Activated CD8-positive, alpha-beta memory T cell treated with anti-CD3 and anti-CD28 coated beads, Interleukin-2, amount 50 U/mL, for 1 hour (primary cell): Measurements from ENCODE around the gene ANO7.
"Not testable (repeated sequence)": the region's sequence is repeated elsewhere in the genome, so short reads cannot be mapped to it uniquely, and the experiment has no call there.

Experiments
- DNase-seq: peaks from one replicate; pipeline ENCODE4 v3.0.0-alpha.2; 2020; ENCODE audit errors: extremely low read depth

The ANO7 gene

DNA sequence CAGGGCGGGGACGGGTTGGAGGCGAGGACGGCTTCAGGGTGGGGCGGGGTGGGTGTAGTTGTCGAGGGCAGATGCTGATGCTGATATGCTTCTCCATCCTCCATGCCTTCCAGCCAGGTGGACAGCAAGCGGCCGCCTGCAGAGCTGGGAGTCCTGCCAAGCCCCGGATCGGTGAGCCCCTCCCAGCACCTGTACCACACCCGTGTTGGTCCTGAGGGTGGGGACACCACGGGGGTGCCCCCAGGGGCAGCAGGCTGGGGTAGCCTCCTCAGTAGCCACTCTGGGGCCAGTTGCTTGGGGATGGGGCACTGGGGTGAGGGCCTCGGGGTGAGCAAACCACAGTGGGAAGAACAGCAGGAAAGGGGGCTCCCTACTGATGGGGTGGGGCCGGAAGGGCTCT is 2.6 kb downstream of the ANO7 start:
- DNase-seq: no peak

DNA sequence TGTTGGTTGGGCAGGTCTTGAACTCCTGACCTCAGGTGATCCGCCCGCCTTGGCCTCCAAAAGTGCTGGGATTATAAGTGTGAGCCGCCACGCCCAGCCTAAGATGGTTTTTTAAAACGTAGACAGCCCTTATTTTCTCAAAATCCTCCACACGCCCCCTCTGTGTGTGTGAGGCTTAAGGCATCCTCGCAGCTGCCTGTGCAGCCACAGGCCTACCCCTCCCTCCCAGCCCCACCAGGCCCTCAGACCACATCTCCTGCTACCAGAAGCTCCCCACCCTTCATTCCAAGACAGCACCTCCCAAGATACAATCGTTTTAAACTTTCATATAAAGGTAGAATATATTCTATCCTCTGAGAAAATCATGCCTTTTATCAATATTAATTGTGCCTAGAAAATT is 4.8 kb downstream of the ANO7 start:
- DNase-seq: no peak

DNA sequence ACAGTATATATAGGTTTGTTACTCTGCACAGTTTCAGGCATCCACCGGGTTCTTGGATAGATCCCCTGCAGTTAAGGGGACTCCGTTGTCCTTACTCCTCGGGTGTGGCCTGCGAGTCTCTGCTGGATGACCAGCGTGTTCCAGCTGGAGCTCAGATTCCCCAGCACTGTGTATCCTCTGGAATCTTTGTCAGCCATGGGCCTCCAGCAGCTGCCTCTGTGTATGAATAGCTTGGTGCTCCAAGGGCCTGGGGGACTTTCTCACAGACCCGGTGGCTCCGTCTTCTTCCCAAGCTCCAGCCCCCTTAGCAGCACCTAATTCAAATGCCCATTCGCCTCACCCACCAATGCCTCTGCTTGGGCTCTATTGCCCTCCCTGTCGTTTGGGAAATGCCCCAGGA is 6.3 kb downstream of the ANO7 start:
- DNase-seq: no peak

DNA sequence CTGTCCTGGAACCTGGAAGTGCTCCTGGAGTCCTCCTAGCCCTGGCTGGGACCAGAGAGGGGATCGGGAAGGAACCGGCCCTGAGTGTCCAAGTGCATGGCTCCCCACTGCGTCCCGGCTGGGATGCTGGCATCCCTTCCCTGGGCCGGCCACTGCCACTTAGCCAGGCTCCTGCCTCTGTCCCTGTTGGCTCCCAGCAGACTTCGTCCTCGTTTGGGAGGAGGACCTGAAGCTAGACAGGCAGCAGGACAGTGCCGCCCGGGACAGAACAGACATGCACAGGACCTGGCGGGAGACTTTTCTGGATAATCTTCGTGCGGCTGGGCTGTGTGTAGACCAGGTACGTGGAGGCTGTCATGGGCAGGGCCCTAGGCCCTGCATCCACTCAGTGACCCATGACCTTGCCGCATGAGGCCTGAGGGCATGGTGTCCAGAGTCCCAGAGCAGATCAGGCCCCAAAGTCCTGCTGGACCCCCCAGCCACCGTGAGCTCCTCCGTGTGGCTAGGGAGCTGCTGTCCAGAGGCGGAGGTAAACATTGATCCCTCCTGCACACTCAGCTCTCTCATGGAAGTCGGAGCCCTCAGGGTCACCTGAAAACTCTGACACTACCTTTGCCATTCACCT is 7.1 kb downstream of the ANO7 start:
- DNase-seq: no peak

DNA sequence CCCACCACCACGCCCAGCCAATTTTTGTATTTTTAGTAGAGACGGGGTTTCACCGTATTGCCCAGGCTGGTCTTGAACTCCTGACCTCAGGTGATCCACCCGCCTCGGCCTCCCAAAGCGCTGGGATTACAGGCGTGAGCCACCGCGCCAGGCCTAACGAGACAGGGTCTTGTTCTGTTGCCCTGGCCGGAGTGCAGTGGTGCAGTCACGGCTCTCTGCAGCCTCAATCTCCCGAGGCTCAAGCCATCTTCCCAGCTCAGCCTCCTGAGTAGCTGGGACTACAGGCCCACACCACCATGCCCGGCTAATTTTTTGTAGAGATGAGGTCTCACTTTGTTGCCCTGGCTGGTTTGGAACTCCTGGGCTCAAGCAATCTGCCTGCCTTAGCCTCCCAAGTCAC is 8.8 kb downstream of the ANO7 start:
- DNase-seq: not testable (repeated sequence)

DNA sequence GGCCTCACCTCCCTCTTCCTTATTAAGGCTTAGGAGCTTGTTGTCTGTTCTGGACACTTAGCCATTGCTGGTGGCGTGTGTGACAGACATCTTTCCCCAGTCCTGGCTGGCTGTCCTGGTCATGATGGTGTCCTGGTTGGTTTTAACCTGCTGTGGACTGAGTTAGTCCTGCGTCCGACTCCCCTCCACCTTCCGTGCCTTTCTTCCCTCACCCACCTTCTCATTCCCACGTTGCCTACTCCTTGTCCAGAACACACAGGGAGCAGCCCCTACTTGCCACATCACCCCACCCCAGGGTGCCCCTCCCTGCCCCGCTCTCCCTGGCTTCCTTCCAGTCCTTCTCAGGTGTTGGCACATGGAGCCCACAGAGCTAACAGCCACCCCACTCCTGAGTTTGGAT is 9.5 kb downstream of the ANO7 start:
- DNase-seq: no peak

DNA sequence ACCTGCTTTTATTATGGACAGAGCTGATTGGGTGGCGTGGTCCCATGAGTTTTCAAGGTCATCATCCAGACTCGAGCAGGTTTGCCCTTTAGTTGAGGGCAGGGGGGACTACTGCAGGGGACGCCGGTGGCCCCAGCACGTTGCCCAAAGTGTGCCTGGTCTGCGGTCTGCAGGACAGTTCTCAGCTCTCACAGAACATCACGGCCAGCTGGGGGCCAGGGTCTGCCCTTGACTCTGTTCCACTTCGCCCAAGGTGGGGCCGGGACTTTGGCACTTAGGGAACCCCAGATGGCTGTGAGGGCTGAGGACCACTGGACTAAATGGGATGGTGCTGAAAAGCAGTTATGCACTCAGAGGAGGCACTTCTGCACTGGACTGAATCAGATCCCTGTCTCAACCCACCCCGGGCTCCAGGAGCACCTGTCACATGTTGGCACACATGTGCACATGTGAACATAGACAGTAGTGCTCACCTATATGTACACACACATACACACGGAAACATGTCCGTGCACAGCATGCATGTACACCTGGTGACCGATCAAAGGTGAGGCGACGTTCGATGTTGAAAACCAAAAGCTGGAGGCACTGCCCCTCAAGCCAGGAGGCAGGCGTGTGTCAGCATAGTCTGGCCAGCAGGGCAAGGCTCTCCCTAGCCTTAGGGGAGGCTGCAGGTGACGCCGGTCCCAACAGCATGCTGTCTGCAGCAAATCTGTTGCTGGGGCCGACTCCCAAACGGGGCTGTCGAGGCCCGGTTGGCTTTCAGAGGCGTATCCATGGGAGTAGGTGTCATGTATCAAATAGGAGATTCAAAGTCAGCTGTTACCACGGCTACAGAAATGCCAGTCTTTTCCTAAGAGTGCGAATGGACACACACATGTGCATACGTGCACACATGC is 10.2 kb downstream of the ANO7 start:
- DNase-seq: no peak

DNA sequence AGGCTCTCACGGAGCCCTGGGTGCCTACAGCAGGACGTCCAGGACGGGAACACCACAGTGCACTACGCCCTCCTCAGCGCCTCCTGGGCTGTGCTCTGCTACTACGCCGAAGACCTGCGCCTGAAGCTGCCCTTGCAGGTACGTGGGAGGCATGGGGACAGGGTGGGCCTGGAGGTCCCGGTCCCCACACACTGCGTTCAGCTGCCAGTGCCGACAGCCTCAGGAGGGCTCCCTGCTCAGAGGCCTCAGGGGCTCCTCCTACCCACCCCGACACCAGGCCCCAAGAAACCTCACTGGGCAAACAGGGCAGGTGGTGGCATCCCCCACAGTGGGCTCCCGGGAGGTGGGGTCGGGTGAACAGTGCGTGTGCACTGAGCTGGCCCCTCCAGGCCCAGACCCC is 10.8 kb downstream of the ANO7 start:
- DNase-seq: no peak

DNA sequence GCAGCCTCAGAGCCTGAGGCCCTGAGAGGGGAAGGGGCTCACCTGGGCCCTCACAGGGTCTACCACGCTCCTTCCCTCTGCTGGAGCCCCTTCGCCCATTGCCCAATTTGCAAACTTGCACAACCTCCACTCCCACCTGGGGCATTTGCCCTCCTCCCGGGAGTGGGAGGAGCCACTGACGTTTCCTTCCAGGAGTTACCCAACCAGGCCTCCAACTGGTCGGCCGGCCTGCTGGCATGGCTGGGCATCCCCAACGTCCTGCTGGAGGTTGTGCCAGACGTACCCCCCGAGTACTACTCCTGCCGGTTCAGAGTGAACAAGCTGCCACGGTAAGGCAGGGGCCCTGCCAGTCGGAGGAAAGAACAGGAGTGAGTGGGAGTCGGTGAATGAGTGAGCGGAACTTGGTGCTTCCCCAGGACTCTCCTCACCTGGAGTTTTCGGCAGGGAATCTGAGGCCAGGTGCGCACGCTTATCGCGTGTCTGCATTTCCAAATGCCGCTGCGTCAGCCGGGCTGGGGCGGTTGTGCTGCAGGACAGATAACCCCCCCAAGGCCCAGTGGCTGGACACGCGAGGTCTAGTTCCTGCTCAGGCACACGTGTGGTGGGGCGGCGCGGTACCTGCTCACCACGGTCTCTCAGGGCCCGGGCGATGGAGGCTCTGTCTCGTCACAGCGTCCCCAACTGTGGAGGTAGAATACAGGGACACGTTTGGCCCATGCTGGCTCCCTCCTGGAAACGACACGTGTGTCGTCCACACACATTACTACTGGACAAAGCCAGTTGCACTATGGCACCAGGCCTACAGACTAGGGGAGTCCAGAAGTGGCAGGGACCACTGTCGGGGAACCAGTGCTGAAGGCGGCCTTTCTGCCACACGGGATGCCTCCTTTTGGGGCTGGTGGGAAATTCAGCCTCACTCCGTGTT is 11.7 kb downstream of the ANO7 start:
- DNase-seq: no peak

DNA sequence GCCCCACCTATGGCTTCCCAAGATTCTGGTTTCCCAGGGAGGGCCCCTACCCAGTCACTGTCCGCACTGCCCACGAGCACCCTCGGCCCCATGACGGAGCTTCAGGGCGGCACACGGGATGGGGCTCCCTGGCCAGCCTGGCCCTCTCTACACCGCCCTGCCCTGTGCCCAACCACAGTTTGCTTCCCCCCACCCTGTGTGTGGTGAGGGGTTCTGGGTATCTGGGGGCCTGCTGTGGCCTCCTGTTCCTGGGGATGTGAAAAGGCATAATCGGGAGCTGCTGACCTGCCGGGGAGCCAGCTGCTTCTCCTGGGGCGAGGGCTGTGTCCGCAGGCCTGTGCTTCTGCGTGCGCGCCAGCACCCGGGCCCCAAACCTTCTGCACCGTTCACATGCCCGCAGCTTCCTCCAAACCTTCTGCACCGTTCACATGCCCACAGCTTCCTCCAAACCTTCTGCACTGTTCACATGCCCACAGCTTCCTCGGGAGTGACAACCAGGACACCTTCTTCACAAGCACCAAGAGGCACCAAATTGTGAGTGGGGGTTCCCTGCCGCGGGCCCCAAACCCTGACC is 12.4 kb downstream of the ANO7 start:
- DNase-seq: no peak

DNA sequence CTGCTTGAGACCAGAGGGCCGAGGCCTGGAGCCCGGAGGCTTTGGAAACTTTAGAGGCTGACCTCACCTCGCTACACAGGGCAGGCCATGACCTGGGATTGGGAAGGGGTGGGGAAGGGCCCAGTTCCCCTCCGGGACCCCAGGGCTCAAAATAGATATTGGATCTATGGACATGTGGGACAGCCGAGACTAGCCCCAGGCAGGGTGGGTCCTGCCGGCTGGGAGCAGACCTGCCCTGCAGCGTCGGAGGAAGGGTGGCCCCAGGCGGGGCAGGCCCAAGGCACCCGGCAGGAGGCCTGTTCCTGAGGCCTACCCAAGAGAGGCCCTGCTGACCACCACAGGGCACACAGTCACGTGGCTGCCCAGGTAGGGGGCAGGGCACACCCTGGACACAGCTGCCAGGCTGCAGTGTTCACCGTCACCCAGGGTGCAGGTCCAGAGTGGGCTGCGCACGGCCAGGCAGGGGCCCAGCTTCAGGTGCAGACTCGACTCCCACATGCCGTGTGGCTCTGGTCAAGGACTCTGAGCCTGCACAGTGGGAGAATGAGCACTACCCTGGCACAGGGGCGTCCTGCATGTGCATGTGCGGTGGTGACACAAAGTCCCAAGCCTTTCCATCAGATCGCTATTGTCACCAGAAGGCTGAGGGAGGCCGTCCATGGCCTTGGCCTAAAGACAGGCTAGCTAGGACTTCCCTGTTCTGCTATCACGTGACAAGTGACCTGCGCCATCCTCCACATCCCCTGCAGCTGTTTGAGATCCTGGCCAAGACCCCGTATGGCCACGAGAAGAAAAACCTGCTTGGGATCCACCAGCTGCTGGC is 13.2 kb downstream of the ANO7 start:
- no peak for DNase-seq

DNA sequence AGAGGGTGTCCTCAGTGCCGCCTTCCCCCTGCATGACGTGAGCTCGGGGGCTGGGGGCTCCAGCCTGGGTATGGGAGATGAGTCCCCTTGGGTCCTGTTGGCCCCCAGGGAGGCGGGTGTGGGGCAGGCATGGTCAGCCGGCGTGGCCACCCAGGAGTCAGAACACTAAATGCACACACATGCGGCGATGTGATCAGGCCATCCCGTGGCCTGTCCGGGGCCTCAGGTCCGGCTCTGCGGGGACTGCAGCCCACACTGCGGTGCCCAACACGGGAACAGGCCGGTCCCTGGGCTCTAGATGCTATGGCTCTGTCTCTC is 13.8 kb downstream of the ANO7 start:
- DNase-seq: no peak

DNA sequence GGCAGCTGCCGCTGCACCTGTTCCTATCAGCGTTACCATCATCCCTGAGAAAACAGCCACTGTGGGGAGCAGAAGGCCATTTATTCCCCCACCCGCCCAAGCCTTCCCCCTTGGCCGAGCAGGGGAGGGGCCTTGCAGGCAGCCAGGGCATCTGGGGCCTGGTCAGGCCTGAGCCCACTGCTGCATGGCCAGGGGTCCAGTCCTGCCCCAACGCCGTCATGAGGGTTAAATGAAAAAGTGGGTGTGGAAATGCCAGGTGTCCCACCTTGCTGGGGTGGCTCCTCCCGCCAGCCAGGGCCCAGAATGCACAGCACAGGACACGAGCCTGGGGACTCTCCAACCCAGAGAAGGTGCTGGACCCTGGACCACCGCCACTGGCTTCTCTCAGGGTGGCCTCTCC is 14.2 kb downstream of the ANO7 start:
- DNase-seq: no peak

DNA sequence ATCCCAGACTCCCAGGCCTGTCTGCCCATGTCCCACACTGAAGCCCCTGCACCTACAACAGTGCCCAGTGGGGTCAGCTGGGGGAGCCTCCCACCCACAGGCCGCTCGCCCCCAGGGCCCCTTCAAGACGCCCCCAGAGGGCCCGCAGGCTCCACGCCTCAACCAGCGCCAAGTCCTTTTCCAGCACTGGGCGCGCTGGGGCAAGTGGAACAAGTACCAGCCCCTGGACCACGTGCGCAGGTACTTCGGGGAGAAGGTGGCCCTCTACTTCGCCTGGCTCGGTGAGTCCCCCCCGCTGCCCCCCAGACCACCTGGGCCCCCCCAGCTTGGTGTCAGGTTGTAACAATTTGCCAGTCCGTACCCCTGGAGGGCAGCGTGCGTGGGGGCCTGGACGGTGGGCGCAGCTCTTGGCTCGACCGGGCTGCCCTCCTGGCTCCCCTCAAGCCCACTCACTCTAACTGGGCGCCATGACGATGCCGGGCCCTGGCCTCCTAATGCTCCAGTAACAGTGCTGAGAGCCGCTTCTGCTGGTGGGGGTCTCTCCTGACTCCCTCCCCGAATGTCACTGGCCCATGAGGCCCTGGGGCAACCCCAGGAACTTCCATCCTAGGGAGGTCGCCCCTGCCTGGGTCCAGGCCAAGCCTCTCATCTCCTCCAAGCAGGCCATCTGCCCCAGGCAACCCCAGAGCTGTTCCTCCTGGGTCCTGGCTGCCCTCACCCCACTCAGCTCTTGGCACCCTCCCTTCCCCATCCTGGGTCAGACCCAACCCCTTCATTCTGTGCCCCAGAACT is 14.9 kb downstream of the ANO7 start:
- no peak for DNase-seq

DNA sequence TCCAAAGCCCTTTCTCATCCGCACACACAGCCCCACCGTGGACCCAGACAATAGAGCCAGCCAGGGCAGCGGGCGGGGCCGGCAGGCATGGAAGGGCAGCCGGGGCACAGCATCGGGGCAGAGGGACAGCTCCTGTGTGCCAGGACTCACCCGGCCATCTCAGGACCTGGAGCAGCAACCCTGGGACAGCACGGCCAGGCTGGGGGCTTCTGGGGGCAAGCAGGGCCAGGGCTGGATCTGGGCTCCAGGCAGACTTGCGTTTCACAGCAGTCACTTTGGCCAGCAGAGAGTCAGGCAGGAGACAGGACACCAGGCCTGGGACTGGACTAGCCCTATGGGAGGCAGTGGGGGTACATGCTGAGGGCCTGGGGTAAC is 15.5 kb downstream of the ANO7 start:
- no peak for DNase-seq

DNA sequence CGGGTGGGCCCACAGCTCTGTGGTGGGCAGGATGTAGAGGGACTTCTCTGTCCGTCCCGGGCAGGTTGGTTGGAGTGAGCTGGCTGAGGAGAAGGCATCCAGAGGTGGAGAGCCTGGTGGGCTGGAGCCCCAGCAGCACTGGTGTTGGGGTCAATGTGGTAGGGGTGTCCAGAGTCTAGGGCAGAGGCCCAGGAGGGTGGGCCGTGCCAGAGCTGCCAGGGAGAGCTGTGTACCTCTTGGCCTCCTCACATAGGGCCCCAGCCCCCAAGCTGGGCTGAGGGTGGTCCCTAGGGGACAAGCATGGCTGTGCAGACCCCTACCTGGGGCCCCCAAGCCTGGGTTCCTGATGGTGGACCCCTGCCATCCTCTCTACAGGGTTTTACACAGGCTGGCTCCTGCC is 16.0 kb downstream of the ANO7 start:
- DNase-seq: no peak

DNA sequence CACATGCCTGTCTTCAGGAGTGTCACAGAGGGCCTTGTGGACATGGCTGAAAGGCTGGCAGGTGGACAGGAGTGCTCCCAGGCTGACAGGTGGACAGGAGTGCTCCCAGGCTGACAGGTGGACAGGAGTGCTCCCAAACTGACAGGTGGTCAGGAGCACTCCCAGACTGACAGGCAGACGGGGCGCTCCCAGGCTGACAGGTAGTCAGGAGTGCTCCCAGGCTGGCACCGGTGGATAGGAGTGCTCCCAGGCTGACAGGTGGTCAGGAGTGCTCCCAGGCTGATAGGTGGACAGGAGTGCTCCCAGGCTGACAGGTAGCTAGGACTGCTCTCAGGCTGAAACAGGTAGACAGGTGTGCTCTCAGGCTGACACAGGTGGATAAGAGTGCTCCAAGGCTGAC is 16.6 kb downstream of the ANO7 start:
- DNase-seq: no peak

DNA sequence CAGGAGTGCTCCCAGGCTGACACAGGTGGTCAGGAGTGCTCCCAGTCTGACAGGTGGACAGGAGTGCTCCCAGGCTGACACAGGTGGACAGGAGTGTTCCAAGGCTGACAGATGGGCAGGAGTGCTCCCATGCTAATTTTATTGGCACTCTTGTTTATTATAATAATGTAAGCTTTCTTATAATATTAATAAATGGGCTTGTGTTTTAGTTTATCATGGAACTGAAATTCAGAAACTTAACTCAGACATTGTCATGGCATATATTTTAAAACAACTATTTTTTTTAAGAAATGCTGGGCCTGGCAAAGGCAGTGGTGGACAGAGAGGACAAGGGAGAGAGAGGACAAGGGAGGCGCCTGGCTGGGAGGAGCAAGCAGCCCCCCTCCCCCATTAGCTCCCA is 18.7 kb downstream of the ANO7 start:
- DNase-seq: no peak

DNA sequence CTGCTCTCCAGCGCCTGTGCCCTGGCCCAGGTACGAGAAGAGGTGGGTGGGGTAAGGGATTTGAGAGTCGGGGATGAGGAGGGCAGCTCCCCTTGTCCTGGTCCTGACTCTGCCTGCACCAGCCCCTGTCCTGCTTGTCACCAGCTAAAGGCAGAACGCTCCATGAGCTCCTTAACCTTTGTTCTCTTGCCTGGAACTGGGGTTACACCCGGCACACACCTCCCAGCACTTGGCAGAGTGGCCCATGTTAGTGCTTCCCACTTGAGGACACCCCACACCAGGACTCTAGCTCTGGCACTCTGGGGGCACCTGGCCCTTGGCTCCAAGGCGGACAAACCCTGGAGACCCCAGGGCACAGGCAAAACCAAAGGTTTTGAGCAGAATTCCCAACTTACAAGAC is 19.2 kb downstream of the ANO7 start:
- DNase-seq: no peak

DNA sequence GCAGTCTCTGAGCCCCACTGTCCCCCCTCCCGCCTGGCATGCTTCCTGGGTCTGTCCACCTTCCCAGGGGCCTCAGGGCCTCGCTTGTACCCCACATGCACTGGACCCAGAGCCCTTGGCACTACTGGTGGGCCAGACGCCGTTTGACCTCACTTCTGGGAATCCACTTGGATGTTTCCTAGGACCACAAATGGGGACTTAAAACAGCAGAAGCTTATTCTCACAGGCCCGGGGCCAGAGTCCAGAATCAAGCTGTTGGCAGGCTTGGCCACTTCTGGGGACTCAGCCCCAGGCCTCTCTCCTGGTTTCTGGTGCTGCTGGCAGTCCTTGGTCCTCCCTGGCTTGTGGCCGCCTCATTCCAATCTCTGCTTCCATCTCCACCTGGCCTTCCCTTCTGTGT is 19.6 kb downstream of the ANO7 start:
- DNase-seq: no peak

DNA sequence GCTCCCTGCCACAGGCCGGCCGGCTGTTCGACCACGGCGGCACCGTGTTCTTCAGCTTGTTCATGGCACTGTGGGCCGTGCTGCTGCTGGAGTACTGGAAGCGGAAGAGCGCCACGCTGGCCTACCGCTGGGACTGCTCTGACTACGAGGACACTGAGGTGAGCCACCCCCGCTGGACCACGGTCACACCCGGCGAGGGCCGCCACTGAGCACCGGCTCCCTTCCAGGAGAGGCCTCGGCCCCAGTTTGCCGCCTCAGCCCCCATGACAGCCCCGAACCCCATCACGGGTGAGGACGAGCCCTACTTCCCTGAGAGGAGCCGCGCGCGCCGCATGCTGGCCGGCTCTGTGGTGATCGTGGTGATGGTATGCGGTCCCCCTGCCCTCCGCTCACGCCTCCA is 20.8 kb downstream of the ANO7 start:
- no peak for DNase-seq
